Esophagus squamous epithelium (tissue), 4 donors: ENCODE results near the gene LRP11.

Experiments used
- POLR2A ChIP-seq, 4 donors: fragments of 450-650 bp; IDR thresholded peaks; one replicate each; pipeline ENCODE4 v1.6.1; 2017; ENCODE audit warnings: antibody characterized with exemption in 4 of 4, mild to moderate bottlenecking in 4 of 4, moderate library complexity in 3 of 4
- TF ChIP-seq, protein P1 (sequence below), 6 experiments: fragments of 450-650 bp in 4 of 6; fragments of 200-600 bp in 2 of 6; sonication (generic) in 2 of 6; IDR thresholded peaks; one replicate each; pipeline ENCODE4 v1.5.1; 2016 to 2019; ENCODE audit warnings: antibody characterized with exemption in 6 of 6, mild to moderate bottlenecking in 4 of 6, moderate library complexity in 4 of 6

DNA sequence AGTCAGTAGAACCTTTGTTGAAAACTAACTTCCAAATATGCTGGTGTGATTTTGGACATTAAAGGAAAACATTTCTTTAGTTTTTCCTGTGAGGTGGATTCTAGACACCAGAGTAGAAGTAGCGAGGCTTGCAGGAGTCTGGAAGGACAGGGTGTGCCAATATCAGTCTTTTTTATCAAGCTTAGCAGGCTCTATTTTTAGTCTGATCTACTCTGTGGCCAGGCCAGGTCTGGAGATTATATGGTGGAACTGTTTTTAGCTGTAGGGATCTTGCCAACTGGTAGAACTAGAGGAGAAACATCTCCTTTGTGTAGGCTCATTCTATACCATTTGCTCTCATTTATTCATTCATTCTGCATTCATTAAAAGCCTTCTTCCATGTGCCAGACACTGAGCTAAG is 42.7 kb downstream of the LRP11 start:
- TF ChIP-seq POLR2A (IDR thresholded peaks at IDR 0.05) = no peak
- TF ChIP-seq, protein P1, sequence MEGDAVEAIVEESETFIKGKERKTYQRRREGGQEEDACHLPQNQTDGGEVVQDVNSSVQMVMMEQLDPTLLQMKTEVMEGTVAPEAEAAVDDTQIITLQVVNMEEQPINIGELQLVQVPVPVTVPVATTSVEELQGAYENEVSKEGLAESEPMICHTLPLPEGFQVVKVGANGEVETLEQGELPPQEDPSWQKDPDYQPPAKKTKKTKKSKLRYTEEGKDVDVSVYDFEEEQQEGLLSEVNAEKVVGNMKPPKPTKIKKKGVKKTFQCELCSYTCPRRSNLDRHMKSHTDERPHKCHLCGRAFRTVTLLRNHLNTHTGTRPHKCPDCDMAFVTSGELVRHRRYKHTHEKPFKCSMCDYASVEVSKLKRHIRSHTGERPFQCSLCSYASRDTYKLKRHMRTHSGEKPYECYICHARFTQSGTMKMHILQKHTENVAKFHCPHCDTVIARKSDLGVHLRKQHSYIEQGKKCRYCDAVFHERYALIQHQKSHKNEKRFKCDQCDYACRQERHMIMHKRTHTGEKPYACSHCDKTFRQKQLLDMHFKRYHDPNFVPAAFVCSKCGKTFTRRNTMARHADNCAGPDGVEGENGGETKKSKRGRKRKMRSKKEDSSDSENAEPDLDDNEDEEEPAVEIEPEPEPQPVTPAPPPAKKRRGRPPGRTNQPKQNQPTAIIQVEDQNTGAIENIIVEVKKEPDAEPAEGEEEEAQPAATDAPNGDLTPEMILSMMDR (IDR thresholded peaks at IDR 0.05) = no peak
